ENCODE measurements around the gene PFDN5.
"Not testable (repeated sequence)": the region's sequence is repeated elsewhere in the genome, so short reads cannot be mapped to it uniquely, and the experiment has no call there.

PFDN5 gene

DNA sequence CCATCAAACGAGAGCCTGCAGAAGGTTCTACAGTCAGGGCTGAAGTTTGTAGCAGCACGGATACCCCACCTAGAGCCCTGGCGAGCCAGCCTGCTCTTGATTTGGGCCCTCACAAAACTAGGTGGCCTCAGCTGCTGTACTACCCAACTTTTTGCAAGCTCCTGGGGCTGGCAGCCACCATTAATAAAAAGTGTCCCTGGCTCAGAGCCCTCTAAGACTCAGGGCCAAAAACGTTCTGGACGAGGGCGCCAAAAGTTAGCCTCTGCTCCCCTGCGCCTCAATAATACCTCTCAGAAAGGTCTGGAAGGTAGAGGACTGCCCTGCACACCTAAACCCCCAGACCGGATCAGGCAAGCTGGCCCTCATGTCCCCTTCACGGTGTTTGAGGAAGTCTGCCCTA is 8.9 kb upstream of the PFDN5 start:
- no peak for DNase-seq (ENCODE audit: low read depth, low spot score)

DNA sequence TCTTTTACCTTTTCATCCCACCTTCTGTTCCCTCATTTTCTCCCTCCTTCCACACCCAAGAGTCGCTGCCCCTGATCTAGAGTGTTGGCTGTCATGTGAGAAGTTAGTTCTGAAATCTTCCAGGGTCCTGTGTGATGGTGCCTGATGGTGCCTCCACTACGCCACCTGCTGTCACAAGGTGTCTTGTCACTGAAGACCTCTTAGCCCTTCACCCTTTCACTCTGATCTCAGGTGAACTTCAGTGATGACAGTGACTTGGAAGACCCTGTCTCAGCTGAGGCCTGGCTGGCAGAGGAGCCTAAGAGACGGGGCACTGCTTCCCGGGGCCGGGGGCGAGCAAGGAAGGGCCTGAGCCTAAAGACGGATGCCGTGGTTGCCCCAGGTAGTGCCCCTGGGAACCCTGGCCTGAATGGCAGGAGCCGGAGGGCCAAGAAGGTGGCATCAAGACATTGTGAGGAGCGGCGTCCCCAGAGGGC is 7.6 kb upstream of the PFDN5 start:
- peak; percentile 80 for DNase-seq (ENCODE audit: low read depth, low spot score)

DNA sequence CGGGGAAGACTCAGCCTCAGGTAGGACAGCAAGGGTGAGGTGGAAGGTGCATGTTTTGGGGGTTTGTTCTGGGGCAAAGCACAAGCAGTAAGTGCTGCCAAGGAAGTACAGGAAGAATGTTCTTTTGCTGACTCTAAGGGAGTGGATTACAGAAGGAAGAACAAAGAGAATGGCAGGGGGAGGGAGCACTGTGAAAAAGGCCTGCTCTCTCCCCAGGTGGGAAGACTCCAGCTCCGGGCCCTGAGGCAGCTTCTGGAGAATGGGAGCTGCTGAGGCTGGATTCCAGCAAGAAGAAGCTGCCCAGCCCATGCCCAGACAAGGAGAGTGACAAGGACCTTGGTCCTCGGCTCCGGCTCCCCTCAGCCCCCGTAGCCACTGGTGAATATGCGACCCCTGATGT is 7.0 kb upstream of the PFDN5 start:
- no peak for DNase-seq (ENCODE audit: low read depth, low spot score)

DNA sequence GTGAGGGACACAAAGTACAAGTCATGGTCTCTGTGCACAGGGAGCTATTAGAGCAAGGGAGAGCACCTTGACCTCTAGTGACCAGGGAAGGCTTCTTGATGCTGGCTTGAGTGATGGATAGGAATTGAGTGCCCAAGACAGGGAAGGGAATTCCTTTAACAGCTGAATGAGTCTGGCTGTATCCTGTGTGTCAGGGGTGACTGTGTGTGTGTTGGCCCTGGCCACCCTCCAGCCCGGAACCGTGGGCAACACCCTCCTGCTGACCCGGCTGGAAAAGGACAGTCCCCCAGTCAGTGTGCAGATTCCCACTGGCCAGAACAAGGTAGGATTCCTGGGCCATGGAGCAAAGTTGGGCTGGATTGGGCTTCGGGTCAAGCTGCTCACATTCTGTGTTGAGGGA is 5.5 kb upstream of the PFDN5 start:
- DNase-seq (ENCODE audit: low read depth, low spot score): no peak

DNA sequence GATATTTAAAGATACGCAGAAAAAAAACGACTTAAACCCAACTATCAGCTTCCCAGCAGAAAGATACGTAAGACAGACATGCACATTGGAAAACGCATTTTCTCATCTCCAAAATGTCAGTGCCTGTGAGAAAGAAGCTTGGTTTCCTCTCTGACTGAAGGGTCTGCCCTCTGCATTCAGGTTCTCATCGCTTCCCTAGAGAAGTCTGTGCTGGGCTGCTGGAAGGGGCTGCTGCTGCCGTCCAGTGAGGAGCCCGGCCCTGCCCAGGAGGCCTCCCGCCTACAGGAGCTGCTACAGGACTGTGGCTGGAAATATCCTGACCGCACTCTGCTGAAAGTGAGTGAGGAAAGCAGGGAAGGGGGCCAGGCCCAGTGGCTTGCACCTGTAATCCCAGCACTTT is 4.7 kb upstream of the PFDN5 start:
- no peak for DNase-seq (ENCODE audit: low read depth, low spot score)

DNA sequence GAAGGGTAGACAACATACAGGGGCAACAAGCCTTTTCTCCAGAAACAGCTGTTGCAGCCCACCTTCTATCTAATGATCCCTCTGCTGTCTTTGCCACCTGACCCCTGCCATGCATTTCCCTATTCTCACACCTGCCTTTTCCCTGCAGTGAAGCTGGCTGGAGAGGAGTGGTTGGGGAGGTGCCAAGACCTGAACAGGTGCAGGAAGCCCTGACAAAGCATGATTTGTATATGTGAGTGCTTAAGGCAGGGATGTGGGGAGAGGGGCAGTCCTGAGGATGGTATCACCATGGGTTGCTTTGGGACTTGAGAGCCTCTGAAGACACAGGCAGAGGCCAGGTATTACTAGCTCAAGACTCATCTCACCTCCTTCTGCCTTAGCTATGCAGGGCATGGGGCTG is 2.9 kb upstream of the PFDN5 start:
- DNase-seq (ENCODE audit: low read depth, low spot score): no peak

DNA sequence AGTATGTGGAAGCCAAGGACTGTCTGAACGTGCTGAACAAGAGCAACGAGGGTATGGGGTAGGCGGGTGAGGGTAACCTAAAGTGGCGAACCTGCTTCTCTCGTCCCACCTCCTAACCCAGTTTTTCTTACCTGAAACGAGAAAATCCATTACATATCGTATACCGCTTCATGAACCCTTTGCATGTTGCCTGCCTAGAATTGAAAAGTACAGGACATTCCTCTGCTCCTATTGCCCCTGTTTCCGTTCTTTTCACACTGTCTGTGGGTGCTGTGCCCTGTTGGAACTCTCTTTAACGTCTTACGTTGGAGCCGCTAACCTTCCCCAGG is 513 bp downstream of the PFDN5 start:
- DNase-seq (ENCODE audit: low read depth, low spot score): no peak

DNA sequence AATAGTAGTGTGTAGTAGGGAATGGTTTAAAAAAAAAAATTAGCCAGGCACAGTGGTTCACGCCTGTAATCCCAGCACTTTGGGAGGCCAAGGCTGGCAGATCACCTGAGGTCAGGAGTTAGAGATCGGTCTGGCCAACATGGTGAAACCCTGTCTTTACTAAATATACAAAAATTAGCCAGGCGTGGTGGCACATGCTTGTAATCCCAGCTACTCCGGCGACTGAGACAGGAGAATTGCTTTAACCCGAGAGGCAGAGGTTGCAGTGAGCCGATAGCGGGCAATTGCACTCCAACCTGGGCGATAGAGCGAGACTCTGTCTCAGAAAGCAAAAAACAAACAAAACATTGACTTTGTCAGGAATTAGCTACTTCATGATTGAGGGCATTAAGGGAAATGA is 1.8 kb downstream of the PFDN5 start:
- not testable (repeated sequence) for DNase-seq (ENCODE audit: low read depth, low spot score)

DNA sequence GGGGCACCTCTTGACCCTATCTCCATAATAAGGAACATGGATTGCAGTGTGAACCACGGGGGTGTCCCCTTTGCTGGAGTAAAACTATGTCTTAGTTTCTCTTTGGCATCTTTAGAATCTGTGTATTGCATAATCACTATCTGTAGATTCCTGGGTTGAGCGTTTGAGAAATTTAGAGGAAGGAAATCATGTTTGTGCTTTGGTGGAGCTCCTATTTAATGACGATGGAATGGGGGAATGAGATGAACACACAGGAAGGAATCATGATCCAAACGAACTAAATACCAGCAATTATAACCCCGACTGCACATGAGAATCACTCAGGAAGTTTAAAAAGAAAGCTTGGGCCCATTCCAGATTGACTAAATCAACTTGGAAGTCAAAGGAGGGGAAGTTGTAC is 2.8 kb downstream of the PFDN5 start:
- no peak for DNase-seq (ENCODE audit: low read depth, low spot score)

DNA sequence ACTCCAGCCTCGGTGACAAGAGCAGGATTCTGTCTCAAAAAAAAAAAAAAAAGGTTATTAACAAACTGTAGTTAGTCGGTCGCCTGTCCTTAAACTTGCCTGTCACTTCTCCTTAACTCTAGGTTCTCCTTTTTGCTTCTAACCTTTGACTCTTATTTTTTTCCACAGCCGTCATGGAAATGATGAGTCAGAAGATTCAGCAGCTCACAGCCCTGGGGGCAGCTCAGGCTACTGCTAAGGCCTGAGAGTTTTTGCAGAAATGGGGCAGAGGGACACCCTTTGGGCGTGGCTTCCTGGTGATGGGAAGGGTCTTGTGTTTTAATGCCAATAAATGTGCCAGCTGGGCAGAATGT is 3.7 kb downstream of the PFDN5 start:
- DNase-seq (ENCODE audit: low read depth, low spot score): no peak

DNA sequence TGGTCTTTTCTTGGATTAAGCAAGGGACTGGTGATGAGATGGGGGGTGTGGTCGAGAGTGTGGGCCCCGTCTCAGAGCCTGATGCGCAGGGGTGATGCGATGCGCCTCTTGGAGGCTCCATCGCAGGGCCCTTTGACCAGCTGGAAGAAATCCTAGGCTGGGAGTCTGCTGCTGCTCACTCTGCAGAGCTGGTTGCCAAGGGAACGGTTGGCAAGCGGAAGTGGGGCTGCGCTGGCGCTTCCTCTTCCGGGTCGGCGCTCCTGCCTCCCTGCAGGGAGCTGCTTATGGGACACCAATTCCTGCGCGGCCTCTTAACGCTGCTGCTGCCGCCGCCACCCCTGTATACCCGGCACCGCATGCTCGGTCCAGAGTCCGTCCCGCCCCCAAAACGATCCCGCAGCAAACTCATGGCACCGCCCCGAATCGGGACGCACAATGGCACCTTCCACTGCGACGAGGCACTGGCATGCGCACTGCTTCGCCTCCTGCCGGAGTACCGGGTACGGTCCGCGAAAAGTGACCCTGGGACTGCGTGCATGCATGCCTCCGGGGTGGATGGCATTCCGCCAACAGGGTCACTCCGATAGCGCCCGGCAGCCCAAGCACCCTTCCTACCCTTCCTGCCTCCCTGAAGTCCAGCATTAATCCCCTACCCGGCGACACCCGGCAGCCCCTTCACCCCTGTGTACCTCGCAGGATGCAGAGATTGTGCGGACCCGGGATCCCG is 4.3 kb downstream of the PFDN5 start, which contains the start of gene MYG1:
MYG1 (plus strand) TSS at position 242 of the 727 bp plus-strand sequence; CDS start at position 285, 43 bp downstream.
- peak; percentile 96 for DNase-seq (ENCODE audit: low read depth, low spot score)

DNA sequence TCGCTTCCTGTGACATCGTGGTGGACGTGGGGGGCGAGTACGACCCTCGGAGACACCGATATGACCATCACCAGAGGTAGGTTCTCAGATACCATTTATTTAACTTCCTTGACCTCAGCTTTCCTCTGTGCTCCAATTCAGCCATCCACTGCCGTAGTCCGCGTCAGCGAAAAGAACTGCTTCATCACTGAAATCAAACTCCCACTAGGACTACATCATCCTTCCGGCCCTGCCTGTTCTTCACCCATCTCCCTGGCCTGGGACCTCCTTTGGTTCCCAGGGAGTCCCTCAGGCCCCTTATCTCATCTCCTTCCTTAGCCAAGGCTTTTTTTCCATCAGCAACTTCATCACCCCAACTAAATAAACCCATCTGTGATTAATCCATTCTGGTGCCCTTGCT is 4.8 kb downstream of the PFDN5 start:
- peak; percentile 13 for DNase-seq (ENCODE audit: low read depth, low spot score)

DNA sequence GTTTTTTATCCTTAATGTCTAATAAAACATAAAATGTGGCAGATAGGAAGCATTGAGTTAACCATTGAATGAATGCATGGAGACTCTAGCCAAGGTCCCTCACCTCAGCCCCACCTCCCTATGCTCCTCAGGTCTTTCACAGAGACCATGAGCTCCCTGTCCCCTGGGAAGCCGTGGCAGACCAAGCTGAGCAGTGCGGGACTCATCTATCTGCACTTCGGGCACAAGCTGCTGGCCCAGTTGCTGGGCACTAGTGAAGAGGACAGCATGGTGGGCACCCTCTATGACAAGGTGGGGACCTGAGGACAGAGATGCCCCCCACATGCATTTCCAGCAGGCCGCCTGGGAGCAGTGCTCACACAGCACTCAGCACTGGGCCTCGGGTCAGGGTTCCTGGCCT is 7.6 kb downstream of the PFDN5 start:
- DNase-seq (ENCODE audit: low read depth, low spot score): no peak

DNA sequence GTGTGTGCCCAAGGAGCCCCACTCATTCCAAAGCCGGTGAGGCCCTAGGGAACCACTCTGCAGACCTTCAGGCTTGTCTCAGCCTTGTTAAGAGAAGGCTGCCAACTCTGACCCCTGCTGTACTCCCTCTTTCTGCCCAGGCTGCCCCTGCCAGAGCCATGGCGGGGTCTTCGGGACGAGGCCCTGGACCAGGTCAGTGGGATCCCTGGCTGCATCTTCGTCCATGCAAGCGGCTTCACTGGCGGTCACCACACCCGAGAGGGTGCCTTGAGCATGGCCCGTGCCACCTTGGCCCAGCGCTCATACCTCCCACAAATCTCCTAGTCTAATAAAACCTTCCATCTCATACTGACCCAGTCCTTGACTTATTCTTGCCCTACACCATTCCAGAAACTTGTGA is 11.5 kb downstream of the PFDN5 start:
- no peak for DNase-seq (ENCODE audit: low read depth, low spot score)

DNA sequence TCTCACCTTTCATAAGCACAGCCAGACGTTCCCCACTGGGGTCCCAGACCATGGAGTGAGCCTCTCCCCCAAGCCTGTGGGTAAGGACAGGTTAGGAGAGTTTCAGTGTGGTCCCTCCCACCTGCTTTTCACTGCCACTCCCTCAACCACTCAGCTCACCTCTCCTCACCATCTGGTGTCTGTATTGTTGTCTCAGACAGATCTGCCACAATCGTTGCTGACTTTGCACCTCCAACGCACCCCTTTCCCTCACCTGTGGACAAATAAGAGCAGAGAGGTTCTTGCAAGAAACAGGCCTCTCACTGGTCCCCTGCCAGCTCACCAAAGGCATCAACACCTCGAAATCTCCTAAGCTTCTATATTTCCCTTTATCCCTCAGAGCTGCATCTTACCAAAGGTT is 12.9 kb downstream of the PFDN5 start:
- DNase-seq (ENCODE audit: low read depth, low spot score): no peak

DNA sequence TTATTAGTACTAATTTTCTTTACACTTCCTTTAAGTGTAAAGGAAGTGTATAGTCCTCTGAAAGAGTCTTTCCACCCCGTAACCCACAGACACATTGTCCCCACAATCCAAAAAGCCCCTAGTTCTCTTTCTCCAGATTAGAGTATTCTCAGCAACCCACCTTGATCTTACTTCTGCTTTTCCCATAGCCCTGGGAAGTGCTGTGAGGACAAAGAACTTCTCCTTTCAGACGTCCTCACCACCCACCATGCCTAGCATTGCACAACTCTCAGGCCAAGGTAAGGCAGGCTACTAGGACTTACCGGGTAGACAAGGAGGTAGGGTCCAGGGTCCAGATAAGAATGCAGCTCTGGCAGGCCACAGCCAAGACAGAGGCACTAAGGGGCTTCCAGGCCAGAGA is 18.7 kb downstream of the PFDN5 start:
- DNase-seq (ENCODE audit: low read depth, low spot score): no peak

DNA sequence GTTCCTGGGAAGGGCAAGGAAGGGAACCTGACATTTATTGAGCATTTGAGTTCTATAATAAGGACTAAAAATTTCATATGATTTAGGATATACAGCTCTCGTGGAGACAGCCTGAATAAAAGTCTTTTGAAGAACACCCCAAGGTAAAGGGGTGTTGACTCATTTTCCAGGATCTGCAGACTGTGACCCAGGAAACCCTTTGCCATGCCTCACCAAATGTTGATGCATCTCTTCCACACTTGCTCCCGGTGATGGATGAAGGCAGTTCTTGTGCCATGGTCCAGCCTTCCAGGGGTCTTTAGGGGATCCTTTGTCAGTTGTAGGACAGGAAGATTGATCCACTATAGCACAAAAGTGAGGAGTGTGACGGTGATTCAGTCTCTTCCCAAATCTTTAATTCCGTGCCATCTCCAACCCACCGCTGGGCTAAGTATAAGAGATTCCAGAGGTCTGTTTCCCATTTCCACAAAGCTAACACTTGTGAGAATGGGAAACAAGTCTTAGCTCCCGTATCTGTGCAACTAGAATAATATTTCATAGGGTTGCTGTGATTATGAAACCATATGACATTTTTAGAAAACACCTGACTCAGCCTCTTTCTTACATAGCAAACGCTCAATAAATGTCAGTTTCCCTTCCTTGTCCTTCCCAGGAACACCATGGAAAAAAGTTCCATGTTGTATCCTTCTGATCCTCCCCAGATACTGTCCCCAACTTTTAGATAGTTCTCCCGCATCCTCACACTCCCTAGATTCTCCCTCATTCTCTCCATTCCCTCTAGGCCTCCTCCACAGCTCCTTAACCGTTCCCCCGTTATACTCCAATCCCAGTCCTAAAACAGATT is 25.2 kb downstream of the PFDN5 start:
- no peak for DNase-seq (ENCODE audit: low read depth, low spot score)

DNA sequence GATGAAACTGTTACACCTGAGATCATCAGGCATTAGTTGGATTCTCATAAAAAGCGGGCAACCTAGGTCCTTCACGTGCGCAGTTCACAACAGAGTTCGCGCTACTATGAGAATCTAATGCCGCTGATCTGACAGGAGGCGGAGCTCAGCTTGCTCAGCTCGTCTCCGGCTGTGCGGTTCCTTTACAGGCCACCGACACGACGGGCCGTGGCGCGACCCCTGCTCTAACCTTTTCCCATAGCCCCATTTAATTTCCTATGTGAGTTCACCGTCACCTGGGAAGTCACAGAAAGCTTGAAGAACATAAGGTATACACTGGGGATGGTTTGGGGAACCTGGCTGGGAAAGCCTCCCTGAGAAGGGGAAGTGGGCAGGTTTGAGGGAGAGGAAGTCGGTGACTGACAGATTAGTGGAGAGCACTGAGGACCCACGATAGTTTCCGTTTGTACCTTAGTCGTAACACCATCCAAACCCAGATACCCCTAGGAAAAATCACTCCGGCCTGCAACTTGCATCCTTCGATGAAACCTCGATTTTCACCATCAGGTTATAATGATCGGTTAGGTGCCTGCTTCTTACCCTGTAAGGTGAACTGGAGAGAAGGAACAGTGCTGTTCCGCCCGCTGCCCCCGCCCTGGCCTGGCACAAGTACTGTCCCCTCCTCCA is 28.9 kb downstream of the PFDN5 start:
- peak; percentile 47 for DNase-seq (ENCODE audit: low read depth, low spot score)

DNA sequence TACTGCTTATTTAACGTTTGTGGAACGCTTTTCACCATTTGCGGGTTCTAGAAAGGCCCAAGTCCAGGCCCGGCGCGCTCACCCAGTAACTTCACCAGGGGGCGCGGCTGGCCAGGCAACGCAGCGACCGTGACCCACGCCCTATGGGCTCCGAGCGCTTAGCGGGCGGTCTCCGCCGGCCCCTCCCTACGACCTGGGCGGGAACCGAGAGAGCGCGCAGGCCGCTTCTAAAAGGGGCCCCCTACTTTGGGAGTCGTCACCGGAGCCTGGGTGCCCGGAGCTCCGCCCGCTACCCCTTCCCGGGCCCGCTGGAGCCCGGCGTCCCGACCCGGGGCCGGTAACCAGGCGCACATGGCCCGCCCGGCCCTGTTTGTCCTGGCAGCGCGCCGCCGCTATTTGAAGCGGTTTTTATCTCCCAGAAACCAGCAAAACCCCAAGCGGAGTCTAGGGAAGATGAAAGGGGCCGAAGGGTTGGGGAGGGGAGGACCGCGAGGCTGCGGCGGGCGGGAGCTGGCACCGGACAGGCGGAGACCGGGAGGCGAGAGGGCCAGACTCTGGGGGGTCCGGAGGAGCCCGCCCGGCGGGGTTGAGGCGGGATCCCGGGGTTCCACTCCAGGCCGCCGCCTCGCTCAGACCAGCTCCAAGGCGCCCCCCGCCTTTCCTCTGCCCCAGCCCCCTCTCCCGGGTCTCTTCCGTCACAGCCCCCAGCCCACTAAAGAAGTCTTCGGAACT is 29.6 kb downstream of the PFDN5 start:
- peak; percentile 93 for DNase-seq (ENCODE audit: low read depth, low spot score)

DNA sequence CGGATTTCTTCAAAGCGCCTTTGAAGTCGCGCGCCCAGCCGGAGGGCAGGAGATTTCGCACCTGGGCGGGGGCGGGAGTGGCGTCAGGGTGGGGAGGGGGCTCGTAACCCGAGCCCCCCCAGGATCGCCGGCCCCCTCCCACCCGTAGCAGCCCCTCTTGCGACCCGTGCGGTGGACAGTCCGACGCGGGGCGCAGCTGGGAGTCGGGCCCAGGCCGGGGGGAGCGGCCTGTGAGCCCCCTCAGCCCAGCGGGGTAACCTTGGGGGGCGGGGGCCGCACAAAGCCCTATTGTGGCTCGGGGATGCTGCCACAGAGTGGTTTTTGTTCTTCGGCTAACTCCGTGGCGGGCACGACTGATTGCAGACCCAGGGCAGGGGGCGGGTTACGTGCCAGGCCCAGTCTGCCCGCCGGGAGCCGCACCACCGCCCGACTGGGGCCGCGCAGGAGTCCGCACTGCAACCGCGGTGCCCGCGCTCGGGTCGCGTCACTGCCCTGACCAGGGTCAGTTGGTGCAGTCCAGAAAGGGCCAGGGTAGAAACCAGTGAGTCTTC is 30.2 kb downstream of the PFDN5 start:
- peak; percentile 51 for DNase-seq (ENCODE audit: low read depth, low spot score)

DNA sequence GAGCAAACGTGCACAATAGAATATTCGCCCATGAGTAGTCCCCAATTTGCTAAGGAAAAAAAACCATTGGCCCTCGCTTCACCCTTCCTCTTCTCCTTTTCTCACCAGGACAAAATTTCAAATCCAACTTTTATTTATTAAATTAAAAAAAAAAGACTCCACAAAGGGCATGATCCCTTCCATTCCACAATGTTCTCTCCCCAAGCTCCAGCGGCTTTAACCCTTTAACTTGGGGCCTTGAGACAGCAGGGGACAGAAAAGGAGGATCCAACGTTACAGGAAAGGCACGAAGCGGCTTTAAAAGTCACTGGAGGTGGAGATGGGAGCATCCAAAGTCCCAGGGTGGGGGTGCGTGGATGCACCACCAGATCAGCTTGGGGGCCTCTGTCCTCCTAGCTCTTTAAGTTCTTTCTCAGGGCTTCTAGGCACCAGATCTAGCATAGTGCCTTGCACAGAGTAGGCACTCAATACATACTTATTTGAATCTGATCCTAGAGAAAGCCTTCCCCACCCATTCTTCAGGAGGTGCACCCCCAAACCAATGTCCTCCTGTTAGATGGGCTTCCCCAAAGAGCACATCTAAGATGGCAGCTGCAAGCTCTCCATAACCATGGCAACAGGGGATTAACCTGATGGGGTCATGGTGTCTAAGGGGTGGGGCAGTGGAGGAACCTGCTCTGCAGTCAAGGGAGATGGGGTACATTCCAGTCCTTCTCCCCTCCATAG is 31.3 kb downstream of the PFDN5 start:
- DNase-seq (ENCODE audit: low read depth, low spot score): no peak

All from ELF-1 (cell line).